Central memory CD8-positive, alpha-beta T cell (primary cell): ENCODE measurements around the gene SNAPIN.

Experiments
- ATAC-seq: fragments of 150-1000 bp; cut with Tn5 transposase; replicated peaks from 2 replicates; pipeline ENCODE4 v1.10.0; 2022; ENCODE audit warnings: mild to moderate bottlenecking, moderate FRiP score, moderate number of reproducible peaks; ENCODE audit not compliant: poor library complexity, severe bottlenecking; ENCODE audit errors: extremely low read depth
- DNase-seq, 2 donors: peaks; one replicate each; pipeline ENCODE4 v3.0.0; 2021; ENCODE audit warnings: low spot score in 2 of 2
- H3K27ac Mint-ChIP-seq: one replicate; pipeline ENCODE4 v1.8.0; 2022; ENCODE audit warnings: low read depth, mild to moderate bottlenecking, moderate library complexity, mixed read lengths
- H3K27me3 Mint-ChIP-seq: one replicate; pipeline ENCODE4 v1.8.0; 2022; ENCODE audit warnings: mixed read lengths
- H3K36me3 Mint-ChIP-seq: one replicate; pipeline ENCODE4 v1.8.0; 2022; ENCODE audit warnings: mild to moderate bottlenecking, moderate library complexity, mixed read lengths; ENCODE audit not compliant: insufficient read depth
- H3K4me1 Mint-ChIP-seq: one replicate; pipeline ENCODE4 v1.8.0; 2022; ENCODE audit warnings: mixed read lengths
- H3K4me3 Mint-ChIP-seq: one replicate; pipeline ENCODE4 v1.8.0; 2022; ENCODE audit warnings: mild to moderate bottlenecking, moderate library complexity, mixed read lengths
- H3K9me3 Mint-ChIP-seq: one replicate; pipeline ENCODE4 v1.8.0; 2022; ENCODE audit warnings: mixed read lengths

Gene SNAPIN

DNA sequence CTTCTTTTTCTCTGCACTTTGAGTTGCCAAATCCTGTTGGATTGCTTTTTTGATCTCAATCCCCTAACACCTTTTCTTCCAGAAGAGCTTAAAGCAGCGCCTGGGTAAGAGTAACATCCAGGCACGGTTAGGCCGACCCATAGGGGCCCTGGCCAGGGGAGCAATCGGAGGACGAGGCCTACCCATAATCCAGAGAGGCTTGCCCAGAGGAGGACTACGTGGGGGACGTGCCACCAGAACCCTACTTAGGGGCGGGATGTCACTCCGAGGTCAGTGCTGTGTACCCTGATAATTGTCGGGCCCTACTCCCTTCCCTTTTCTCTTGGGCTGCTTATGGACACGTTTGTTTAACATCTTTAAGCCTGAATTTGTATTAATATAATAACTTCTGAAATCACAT lies 16.3 kb upstream of the SNAPIN start:
- ATAC-seq, result no peak
- no peaks in the 10 kb centered on the region for H3K27me3 Mint-ChIP-seq
- no peaks in the 10 kb centered on the region for H3K9me3 Mint-ChIP-seq
- H3K4me3 Mint-ChIP-seq, result no peak overlapping the region
- DNase-seq, result no peak
- peaks cover 62% of the 10 kb centered on the region for H3K4me1 Mint-ChIP-seq
- no peak overlapping the region for H3K27ac Mint-ChIP-seq
- H3K36me3 Mint-ChIP-seq, result peaks cover 85% of the 10 kb centered on the region

DNA sequence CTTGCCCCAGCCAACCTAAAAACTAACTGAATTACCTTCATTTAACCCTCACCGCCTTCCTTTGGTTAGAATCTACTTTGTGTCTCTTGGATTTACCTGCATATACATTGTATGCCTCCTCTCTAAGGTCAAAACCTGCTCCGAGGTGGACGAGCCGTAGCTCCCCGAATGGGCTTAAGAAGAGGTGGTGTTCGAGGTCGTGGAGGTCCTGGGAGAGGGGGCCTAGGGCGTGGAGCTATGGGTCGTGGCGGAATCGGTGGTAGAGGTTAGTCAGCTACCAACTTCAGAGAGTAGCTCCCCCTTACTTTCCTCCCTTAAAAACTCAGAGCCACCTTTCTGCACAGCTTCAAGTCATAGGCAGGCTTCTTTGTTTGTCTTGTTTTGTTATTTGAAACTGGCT lies 15.4 kb upstream of the SNAPIN start:
- peak overlapping the region; percentile 6 for H3K27ac Mint-ChIP-seq
- peaks cover 64% of the 10 kb centered on the region for H3K4me1 Mint-ChIP-seq
- H3K27me3 Mint-ChIP-seq, result no peaks in the 10 kb centered on the region
- H3K9me3 Mint-ChIP-seq, result no peaks in the 10 kb centered on the region
- no peak overlapping the region for H3K4me3 Mint-ChIP-seq
- peaks cover 81% of the 10 kb centered on the region for H3K36me3 Mint-ChIP-seq
- ATAC-seq, result no peak
- DNase-seq, result no peak

DNA sequence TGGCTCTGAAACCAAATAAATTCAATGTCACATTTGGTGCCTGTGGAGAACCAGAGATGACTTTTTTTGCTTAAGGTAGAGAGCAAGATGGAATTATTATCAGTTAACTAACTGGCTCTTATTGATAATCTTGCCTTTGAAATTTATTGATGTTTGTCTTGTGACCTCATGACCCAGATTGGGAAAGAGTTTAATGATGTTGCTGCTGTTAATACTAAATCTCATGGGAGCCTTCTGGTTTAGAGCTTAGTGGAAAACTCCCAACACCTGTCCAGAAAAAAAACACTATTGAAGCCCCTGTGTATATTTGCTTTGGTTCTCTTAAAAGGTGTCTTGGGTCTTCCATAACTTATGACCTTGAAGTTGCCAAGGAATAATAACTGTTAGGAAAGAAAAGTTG lies 14.7 kb upstream of the SNAPIN start:
- peaks cover 73% of the 10 kb centered on the region for H3K36me3 Mint-ChIP-seq
- ATAC-seq (no peak), DNase-seq (no peak)
- H3K9me3 Mint-ChIP-seq, result no peaks in the 10 kb centered on the region
- peaks cover 65% of the 10 kb centered on the region for H3K4me1 Mint-ChIP-seq
- no peak overlapping the region for H3K4me3 Mint-ChIP-seq
- H3K27me3 Mint-ChIP-seq, result no peaks in the 10 kb centered on the region
- no peak overlapping the region for H3K27ac Mint-ChIP-seq

DNA sequence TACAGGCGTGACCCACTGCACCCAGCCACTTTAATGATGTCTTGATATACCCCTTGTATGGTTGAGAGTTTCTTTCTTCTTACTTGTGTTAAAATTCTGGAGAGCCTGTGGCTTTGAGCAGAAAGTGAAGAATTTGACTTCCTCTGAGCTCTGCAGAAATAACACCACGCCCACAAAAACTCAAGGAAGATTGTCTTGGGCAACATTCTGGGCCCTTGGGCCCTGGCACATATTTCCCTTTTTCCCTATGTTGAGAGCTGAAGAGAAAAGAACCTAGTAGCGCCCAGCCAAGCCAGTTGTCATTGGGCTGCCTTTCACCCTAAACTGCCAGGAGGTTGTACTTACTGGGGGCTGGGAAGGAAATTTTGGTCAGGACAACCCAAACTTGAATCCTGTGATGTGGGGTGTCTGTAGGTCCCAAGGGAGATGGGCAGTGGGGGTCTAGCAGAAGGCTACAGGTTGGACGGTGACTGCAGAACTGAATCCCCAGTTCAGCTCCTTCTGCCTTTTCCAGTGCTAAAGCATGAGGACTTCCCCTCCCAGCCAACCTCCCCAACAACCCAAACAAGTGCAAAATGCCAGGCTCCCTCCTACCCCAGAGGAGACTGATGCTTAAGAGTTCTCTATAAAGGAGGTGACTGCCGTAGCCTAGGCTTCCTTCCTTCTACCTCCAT lies 11.7 kb upstream of the SNAPIN start:
- Mint-ChIP-seq H3K36me3 (peaks cover 48% of the 10 kb centered on the region), H3K27ac (peak overlapping the region; percentile 68), H3K9me3 (no peaks in the 10 kb centered on the region), H3K27me3 (no peaks in the 10 kb centered on the region), H3K4me3 (no peak overlapping the region), H3K4me1 (peaks cover 64% of the 10 kb centered on the region)
- no peak for ATAC-seq
- DNase-seq, result no peak

DNA sequence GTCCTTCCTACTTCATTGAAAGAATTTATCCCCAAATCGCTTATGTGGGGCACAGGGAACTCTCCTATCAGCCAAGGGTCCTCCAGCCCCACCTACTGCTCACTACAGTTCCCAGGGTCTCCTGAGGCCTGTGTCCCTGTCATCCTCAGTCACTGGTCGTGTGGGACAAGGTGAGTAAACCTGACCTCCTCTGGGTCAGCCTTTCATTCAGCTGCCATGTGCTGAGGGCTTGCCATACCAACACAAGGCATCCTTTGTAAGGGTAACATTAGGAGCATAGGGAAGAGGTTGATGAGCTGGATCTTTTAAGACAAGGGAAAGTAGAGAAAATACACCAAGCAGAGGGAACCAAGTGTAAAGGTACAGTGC lies 11.2 kb upstream of the SNAPIN start:
- Mint-ChIP-seq H3K4me3 (no peak overlapping the region), H3K27ac (peak overlapping the region; percentile 68), H3K9me3 (no peaks in the 10 kb centered on the region), H3K27me3 (no peaks in the 10 kb centered on the region), H3K4me1 (peaks cover 64% of the 10 kb centered on the region), H3K36me3 (peaks cover 42% of the 10 kb centered on the region)
- DNase-seq (no peak), ATAC-seq (no peak)

DNA sequence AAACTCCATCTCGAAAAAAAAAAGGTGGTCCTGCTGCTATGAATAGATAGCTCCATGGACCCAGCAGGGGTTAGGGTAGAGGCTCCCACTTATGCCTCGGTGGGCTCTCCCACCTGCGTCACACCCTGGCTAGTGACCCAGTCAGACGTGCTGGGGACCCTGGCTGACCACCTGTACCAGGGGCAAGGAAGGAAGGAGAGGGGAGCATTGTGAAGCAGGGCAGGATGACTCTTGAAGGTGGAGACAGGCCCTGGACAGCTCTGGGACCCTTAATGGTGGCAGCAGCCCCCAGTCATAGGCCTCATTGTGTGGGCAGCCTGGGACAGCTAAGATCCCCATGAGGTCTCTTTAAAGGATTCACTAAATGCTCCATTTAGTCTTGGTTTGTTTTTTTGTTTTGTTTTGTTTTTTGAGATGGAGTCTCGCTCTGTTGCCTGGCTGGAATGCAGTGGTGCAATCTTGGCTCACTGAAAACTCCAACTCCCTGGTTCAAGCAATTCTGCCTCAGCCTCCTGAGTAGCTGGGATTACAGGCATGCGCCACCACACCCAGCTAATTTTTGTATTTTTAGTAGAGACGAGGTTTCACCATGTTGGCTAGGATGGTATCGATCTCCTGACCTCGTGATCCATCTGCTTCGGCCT lies 10.4 kb upstream of the SNAPIN start:
- H3K27me3 Mint-ChIP-seq, result no peaks in the 10 kb centered on the region
- H3K4me1 Mint-ChIP-seq, result peaks cover 60% of the 10 kb centered on the region
- no peak for DNase-seq
- peaks cover 40% of the 10 kb centered on the region for H3K36me3 Mint-ChIP-seq
- H3K4me3 Mint-ChIP-seq, result no peak overlapping the region
- no peak for ATAC-seq
- peak overlapping the region; percentile 68 for H3K27ac Mint-ChIP-seq
- no peaks in the 10 kb centered on the region for H3K9me3 Mint-ChIP-seq

DNA sequence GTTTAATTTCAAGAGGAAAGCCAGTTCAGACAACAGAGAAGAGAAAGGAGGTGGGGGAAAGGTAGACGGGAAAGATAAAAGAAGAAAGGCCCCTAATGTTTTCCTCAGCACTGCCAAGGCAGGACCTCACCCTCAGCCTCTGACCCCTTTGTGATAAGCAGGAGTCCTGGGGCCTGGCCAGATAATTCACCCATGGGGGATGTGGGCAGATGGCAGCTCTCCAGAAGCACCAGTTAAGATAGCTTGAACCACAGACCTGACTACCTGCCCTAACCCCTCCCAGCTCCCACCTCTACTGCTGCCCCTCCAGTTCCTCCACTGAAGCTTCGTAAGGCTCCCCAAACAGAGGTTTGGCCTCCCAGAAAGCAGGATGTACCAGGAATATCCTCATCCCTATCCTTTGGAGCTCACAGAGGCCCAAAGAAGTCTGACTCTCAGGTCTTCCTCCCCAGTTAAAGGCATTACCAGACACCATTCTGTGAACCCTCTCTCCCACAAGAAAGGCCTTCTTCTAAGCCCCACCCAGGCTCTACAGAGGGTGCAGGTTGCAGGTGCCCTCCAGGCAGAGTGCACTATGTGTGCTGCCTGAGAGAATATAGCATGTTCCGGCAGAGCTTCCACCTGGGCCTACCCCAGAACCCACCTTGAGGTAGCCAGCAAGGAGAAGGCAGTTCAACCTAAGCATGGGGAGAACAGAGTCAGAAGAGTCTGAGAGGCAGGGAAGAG lies 9.2 kb upstream of the SNAPIN start:
- H3K4me3 Mint-ChIP-seq, result no peak overlapping the region
- ATAC-seq, result peak; percentile 56
- peaks cover 30% of the 10 kb centered on the region for H3K36me3 Mint-ChIP-seq

DNA sequence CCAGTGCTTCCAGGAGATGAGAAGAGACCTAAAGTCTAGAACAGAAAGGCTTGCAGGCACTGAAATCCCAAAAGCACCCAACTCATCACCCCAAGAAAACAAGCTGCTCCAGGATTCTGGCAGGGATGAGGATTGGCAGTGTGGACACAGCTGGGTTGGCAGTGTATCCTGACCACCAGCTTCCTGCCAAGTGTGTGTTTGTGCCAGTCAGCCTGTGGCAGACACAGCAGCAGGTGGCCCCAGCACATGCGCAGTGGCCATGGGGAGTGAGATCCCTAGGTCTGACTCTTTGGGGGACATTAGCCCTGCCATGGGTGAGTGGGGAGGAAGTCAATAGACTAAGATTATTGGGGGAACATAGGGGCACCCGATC lies 8.7 kb upstream of the SNAPIN start:
- Mint-ChIP-seq H3K4me1 (peaks cover 42% of the 10 kb centered on the region), H3K4me3 (no peak overlapping the region)
- ATAC-seq, result no peak

More for the DNA sequence above, 9.2 kb upstream of the SNAPIN start:
- Mint-ChIP-seq H3K4me1 (peaks cover 48% of the 10 kb centered on the region), H3K9me3 (no peaks in the 10 kb centered on the region), H3K27ac (peak overlapping the region; percentile 56), H3K27me3 (no peaks in the 10 kb centered on the region)
- no peak for DNase-seq

DNA sequence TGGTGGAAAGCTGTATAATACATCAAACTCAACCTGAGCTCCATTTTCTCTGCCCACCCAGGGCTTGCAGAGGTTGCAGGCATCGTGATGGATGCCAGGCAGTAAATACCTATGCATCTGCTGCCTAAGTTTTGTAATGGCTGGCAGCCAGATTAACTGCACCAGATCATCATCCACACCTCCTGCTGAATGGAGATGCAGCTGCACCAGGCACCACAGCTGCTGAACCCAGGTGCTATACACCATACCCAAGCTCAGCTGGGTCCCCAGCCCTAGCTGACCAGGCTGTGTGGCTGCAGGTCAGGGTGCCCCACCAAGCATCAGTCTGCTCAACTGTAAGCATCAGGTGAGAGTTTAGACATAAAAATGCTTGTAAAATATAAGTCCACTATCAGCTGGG lies 6.7 kb upstream of the SNAPIN start:
- Mint-ChIP-seq H3K27ac (no peak overlapping the region), H3K9me3 (no peaks in the 10 kb centered on the region), H3K4me3 (no peak overlapping the region), H3K27me3 (no peaks in the 10 kb centered on the region), H3K36me3 (peaks cover 5% of the 10 kb centered on the region), H3K4me1 (peaks cover 25% of the 10 kb centered on the region)
- ATAC-seq (no peak), DNase-seq (no peak)

More for the DNA sequence above, 8.7 kb upstream of the SNAPIN start:
- Mint-ChIP-seq H3K27me3 (no peaks in the 10 kb centered on the region), H3K9me3 (no peaks in the 10 kb centered on the region), H3K36me3 (peaks cover 24% of the 10 kb centered on the region), H3K27ac (peak overlapping the region; percentile 56)
- no peak for DNase-seq

DNA sequence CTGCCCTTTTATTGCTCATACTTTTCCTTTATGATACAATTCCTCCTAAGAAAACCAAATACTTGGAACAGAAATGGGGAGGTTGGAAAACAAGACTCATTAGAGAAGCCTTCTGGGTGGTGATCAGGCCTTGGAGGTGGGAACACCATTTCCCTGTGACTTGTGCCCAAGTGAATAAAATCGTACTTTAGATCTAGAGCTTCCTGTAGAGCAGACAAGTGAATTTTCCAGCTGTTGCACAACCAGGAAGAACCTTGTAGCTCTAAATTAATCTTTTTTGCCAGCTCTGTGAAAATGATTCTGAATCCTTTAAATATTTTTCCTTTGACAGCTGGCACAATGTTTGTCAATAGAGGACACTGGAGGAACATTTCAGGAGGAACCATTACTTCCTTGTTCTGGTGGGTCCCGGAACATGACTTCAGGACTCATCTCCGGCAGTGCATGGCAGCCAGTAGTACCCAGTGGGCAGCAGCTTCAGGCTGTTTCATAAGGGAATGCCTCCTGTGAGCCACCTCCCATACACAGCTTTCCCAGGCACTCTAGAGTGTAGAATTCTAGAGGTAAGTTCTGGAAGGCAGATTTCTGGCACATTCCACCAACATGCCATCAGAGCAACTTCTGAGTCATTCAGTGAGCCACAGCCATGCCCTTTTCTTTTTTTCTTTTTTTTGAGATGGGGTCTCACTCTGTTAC lies 5.5 kb upstream of the SNAPIN start:
- ATAC-seq, result no peak
- Mint-ChIP-seq H3K36me3 (no peaks in the 10 kb centered on the region), H3K4me3 (no peak overlapping the region), H3K4me1 (peaks cover 14% of the 10 kb centered on the region), H3K27ac (no peak overlapping the region), H3K9me3 (no peaks in the 10 kb centered on the region), H3K27me3 (no peaks in the 10 kb centered on the region)
- no peak for DNase-seq

DNA sequence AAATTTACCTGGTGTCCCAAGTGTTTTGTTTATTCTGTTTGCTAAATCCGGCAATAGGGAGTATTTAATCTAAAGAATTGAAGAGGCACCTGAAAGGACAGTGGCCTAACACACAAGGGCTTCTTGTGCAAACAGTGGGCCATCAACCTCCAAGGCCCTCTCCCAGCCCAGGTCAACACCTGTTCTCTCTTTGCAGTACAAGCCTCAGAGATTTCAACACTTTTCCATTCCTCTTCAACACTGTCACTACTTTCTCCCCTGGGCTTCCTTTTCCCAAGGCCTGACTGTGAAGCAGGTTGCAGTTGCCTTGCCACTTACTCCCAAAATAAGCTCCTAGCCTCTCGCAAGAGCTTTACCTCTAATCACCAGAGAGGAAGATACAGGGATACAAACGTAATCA lies 3.2 kb upstream of the SNAPIN start:
- Mint-ChIP-seq H3K4me1 (peaks cover 9% of the 10 kb centered on the region), H3K36me3 (peaks cover 6% of the 10 kb centered on the region), H3K27ac (no peak overlapping the region), H3K9me3 (no peaks in the 10 kb centered on the region), H3K27me3 (no peaks in the 10 kb centered on the region), H3K4me3 (no peak overlapping the region)
- DNase-seq, result no peak
- no peak for ATAC-seq

DNA sequence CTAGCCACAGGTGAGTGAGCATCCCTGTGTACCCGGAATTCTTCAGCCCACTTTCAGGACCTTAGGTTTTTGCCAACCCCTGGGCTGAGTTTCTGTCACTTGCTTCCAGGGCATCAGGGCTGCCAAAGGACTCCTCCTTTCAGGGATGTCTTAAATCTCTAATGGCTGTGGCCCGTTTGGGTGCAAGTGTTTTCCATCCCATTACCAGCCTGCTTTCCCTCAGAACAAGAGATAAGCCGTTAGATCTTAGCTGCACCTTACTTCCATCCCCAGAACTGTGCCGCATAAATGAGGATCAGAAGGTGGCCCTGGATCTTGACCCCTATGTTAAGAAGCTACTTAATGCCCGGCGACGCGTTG lies 652 bp downstream of the SNAPIN start:
- H3K36me3 Mint-ChIP-seq, result peaks cover 39% of the 10 kb centered on the region
- H3K9me3 Mint-ChIP-seq, result no peaks in the 10 kb centered on the region
- peak overlapping the region; percentile 91 for H3K4me3 Mint-ChIP-seq
- no peaks in the 10 kb centered on the region for H3K27me3 Mint-ChIP-seq
- peak overlapping the region; percentile 84 for H3K27ac Mint-ChIP-seq
- ATAC-seq (no peak), DNase-seq (no peak)
- peaks cover 9% of the 10 kb centered on the region for H3K4me1 Mint-ChIP-seq
